OCI-M2 (cell line): ENCODE data around the gene FOXI3.
"Not testable (repeated sequence)": the region's sequence is repeated elsewhere in the genome, so short reads cannot be mapped to it uniquely, and the experiment has no call there.

ENCODE experiments used
- DNase-seq: peaks from one replicate; lab custom pipeline; 2025; ENCODE audit not compliant: unreplicated experiment; lab: John Stamatoyannopoulos, UW

Gene FOXI3

GRCh38 chr2:88442473-88442872 lies 10.0 kb downstream of the FOXI3 start:
- DNase-seq = no peak

GRCh38 chr2:88442061-88442460 lies 10.4 kb downstream of the FOXI3 start:
- DNase-seq = no peak

- DNase-seq = no peak
These were observed 15.5 kb downstream of the FOXI3 start for GRCh38 chr2:88437010-88437409.

- no peak for DNase-seq
These were observed 22.6 kb downstream of the FOXI3 start for GRCh38 chr2:88429929-88430328.

GRCh38 chr2:88423733-88424132 lies 28.8 kb downstream of the FOXI3 start:
- DNase-seq = no peak

GRCh38 chr2:88419051-88419450 lies 33.4 kb downstream of the FOXI3 start:
- DNase-seq = not testable (repeated sequence)

- DNase-seq = no peak
These were observed 36.4 kb downstream of the FOXI3 start for GRCh38 chr2:88416016-88416663.

- not testable (repeated sequence) for DNase-seq
These were observed 43.6 kb downstream of the FOXI3 start for GRCh38 chr2:88408870-88409269.

GRCh38 chr2:88400037-88400767 lies 52.3 kb downstream of the FOXI3 start:
- DNase-seq = no peak

- no peak for DNase-seq
These were observed 54.3 kb downstream of the FOXI3 start for GRCh38 chr2:88398180-88398579.
